HL-60 (cell line): ENCODE measurements around the gene PARD3.
"Not testable (repeated sequence)": the region's sequence is repeated elsewhere in the genome, so short reads cannot be mapped to it uniquely, and the experiment has no call there.

Experiments
- DNase-seq, 2 experiments: peaks; one replicate each; pipeline ENCODE4 v3.0.0-alpha.2; 2010 to 2020; ENCODE audit warnings: low read depth in 1 of 2, low spot score in 1 of 2
- H3K27ac ChIP-seq: fragments of 250-450 bp; sonication (Bioruptor Pico); replicated peaks from 2 replicates; pipeline ENCODE4 v1.5.1; 2020; ENCODE audit warnings: mild to moderate bottlenecking, moderate library complexity
- H3K27me3 ChIP-seq: fragments of 250-450 bp; sonication (Bioruptor Pico); 2 replicates; pipeline ENCODE4 v1.5.1; 2021; ENCODE audit warnings: mild to moderate bottlenecking, moderate library complexity; ENCODE audit not compliant: insufficient read depth, poor library complexity, severe bottlenecking
- H3K4me3 ChIP-seq: replicated peaks from 2 replicates; pipeline ENCODE4 v1.5.1; 2011; ENCODE audit warnings: mild to moderate bottlenecking, control low read depth, low read length; ENCODE audit not compliant: insufficient read depth
- GABPA ChIP-seq: IDR thresholded peaks from 2 replicates; pipeline ENCODE4 v1.6.1; 2012; ENCODE audit warnings: low read depth
- POLR2AphosphoS5 ChIP-seq: IDR thresholded peaks from 2 replicates; pipeline ENCODE4 v1.6.1; 2012; ENCODE audit warnings: low read depth
- SPI1 ChIP-seq: IDR thresholded peaks from 2 replicates; pipeline ENCODE4 v1.6.1; 2012; ENCODE audit warnings: low read depth, mild to moderate bottlenecking, borderline replicate concordance
- TF ChIP-seq, protein P1 (sequence below): IDR thresholded peaks from 2 replicates; pipeline ENCODE4 v1.6.1; 2012; ENCODE audit warnings: low read depth; ENCODE audit not compliant: insufficient replicate concordance
- TF ChIP-seq, protein P2 (sequence below): IDR thresholded peaks from one replicate; pipeline ENCODE4 v1.5.1; 2011; ENCODE audit warnings: low read length, control low read depth, inconsistent platforms; ENCODE audit not compliant: insufficient read depth

PARD3 gene

DNA sequence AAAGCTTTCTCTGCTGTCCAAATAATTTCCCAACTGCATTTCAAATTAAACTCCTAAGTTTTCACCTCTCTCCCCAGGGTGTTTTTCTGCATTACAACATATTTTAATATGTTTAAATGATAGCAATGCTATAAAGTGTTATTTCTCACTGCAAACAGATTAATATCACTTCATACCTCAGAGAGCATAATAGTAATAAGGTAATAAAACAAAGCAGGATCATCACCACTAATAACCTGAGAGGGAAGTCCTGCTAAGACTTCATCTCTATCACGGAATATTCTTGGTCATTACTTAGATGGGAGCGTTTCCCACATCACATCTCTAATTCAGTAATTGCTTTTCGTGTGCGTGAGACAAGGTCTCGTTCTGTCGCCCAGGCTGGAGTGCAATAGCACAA is 168.8 kb downstream of the PARD3 start:
- DNase-seq: no peak

DNA sequence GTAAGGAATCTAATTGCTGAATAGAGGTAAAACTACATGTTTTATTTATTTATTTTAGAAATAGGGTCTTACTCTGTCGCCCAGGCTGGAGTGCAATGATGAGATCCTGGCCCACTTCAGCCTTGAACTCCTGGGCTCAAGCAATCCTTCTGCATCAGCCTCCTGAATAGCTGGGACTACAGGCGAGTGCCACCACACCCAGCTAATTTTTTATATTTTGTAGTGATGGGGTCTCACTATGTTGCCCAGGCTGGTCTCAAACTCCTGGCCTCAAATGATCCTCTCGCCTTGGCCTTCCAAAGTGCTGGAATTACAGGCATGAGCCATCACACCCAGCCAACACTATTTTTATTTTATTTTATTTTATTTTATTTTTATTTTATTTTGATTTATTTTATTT is 170.3 kb downstream of the PARD3 start:
- H3K27ac ChIP-seq, DNase-seq, H3K27me3 ChIP-seq, H3K4me3 ChIP-seq: not testable (repeated sequence)

More for the DNA sequence above, 168.8 kb downstream of the PARD3 start:
- Histone ChIP-seq H3K4me3 (no peak overlapping the region), H3K27ac (no peak overlapping the region), H3K27me3 (no peaks in the 10 kb centered on the region)
- TF ChIP-seq, protein P1, sequence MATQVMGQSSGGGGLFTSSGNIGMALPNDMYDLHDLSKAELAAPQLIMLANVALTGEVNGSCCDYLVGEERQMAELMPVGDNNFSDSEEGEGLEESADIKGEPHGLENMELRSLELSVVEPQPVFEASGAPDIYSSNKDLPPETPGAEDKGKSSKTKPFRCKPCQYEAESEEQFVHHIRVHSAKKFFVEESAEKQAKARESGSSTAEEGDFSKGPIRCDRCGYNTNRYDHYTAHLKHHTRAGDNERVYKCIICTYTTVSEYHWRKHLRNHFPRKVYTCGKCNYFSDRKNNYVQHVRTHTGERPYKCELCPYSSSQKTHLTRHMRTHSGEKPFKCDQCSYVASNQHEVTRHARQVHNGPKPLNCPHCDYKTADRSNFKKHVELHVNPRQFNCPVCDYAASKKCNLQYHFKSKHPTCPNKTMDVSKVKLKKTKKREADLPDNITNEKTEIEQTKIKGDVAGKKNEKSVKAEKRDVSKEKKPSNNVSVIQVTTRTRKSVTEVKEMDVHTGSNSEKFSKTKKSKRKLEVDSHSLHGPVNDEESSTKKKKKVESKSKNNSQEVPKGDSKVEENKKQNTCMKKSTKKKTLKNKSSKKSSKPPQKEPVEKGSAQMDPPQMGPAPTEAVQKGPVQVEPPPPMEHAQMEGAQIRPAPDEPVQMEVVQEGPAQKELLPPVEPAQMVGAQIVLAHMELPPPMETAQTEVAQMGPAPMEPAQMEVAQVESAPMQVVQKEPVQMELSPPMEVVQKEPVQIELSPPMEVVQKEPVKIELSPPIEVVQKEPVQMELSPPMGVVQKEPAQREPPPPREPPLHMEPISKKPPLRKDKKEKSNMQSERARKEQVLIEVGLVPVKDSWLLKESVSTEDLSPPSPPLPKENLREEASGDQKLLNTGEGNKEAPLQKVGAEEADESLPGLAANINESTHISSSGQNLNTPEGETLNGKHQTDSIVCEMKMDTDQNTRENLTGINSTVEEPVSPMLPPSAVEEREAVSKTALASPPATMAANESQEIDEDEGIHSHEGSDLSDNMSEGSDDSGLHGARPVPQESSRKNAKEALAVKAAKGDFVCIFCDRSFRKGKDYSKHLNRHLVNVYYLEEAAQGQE: no peak
- TF ChIP-seq, protein P2, sequence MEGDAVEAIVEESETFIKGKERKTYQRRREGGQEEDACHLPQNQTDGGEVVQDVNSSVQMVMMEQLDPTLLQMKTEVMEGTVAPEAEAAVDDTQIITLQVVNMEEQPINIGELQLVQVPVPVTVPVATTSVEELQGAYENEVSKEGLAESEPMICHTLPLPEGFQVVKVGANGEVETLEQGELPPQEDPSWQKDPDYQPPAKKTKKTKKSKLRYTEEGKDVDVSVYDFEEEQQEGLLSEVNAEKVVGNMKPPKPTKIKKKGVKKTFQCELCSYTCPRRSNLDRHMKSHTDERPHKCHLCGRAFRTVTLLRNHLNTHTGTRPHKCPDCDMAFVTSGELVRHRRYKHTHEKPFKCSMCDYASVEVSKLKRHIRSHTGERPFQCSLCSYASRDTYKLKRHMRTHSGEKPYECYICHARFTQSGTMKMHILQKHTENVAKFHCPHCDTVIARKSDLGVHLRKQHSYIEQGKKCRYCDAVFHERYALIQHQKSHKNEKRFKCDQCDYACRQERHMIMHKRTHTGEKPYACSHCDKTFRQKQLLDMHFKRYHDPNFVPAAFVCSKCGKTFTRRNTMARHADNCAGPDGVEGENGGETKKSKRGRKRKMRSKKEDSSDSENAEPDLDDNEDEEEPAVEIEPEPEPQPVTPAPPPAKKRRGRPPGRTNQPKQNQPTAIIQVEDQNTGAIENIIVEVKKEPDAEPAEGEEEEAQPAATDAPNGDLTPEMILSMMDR: no peak
- TF ChIP-seq SPI1: no peak
- TF ChIP-seq GABPA: no peak
- TF ChIP-seq POLR2AphosphoS5: no peak

DNA sequence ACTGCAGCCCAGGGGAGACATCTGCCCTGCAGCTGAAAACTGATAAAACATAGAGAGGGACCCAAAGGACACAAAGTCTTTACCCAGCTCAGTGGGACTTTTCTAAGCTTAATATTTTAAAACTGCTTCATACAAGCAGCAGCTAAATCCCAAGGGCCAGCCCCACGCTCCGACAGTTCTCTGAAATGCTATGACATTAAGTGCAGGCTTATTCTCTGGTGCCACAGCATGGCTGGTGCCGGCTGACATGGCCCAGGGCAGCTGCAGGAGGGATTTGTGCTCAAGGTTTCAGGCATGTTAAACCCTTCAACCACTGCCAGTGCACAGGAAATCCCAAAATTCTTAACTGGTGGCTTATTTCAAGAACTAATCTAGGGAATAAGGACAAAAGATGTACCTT is 170.9 kb downstream of the PARD3 start:
- TF ChIP-seq SPI1: no peak
- TF ChIP-seq, protein P1: no peak
- Histone ChIP-seq H3K27ac (no peak overlapping the region), H3K4me3 (no peak overlapping the region), H3K27me3 (no peaks in the 10 kb centered on the region)
- no peak for DNase-seq

DNA sequence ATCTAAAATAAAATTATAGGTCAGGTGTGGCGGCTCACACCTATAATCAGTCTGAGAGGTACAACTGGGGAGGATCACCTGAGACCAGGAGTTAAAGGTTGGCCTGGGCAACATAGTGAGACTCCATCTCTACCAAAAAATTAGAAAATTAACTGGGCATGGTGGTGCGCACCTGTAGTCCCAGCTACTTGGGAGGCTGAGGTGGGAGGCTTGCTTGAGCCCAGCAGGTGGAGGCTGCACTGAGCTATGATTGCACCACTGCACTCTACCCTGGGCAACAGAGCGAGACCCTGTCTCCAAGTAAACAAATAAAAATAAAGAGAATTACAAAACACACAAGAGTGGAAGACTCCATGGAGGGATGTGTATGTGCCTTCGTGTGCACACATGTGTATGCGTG is 171.5 kb downstream of the PARD3 start:
- no peak overlapping the region for H3K27ac ChIP-seq
- DNase-seq: no peak
- TF ChIP-seq POLR2AphosphoS5 (no peak), SPI1 (no peak), GABPA (no peak)
- TF ChIP-seq, protein P1: no peak
- TF ChIP-seq, protein P2: no peak

More for the DNA sequence above, 171.5 kb downstream of the PARD3 start:
- H3K27me3 ChIP-seq: no peaks in the 10 kb centered on the region
- no peak overlapping the region for H3K4me3 ChIP-seq
